Breast epithelium (tissue), 3 donors: Measurements from ENCODE around the gene RACGAP1.

Experiments used
- CTCF ChIP-seq, 3 donors: fragments of 450-650 bp; IDR thresholded peaks; one replicate each; pipeline ENCODE4 v1.5.1; 2016 to 2017; ENCODE audit warnings: antibody characterized with exemption in 3 of 3, mild to moderate bottlenecking in 3 of 3, moderate library complexity in 3 of 3
- POLR2AphosphoS5 ChIP-seq, 3 donors: sonication (generic); formaldehyde crosslinking; IDR thresholded peaks; one replicate each; pipeline ENCODE4 v1.6.1; 2017; ENCODE audit warnings: antibody characterized with exemption in 3 of 3

GRCh38 chr12:50069539-50069938 lies 44.2 kb upstream of the RACGAP1 start:
- TF ChIP-seq CTCF (IDR thresholded peaks at IDR 0.05) (no peak), POLR2AphosphoS5 (IDR thresholded peaks at IDR 0.05) (no peak)
